IPS DF 6.9 (cell line): Measurements from ENCODE around the gene BCAS1.

Experiments
- DNase-seq: peaks from one replicate; pipeline ENCODE4 v3.0.0-alpha.2; 2013; ENCODE audit warnings: low read depth, low spot score
- H3K27ac ChIP-seq: one replicate; pipeline ENCODE4 v1.5.1; 2013; ENCODE audit warnings: low read length, control low read depth
- H3K27me3 ChIP-seq: 2 replicates; pipeline ENCODE4 v1.6.1; 2013; ENCODE audit warnings: mild to moderate bottlenecking, low read length; ENCODE audit not compliant: control insufficient read depth, insufficient read depth
- H3K36me3 ChIP-seq: 2 replicates; pipeline ENCODE4 v1.6.1; 2013; ENCODE audit warnings: low read length; ENCODE audit not compliant: control insufficient read depth, insufficient read depth
- H3K4me1 ChIP-seq: 2 replicates; pipeline ENCODE4 v1.6.1; 2013; ENCODE audit warnings: low read length; ENCODE audit not compliant: control insufficient read depth, insufficient read depth
- H3K4me3 ChIP-seq: 2 replicates; pipeline ENCODE4 v1.5.1; 2013; ENCODE audit warnings: mild to moderate bottlenecking, low read length
- H3K9me3 ChIP-seq: 2 replicates; pipeline ENCODE4 v1.6.1; 2013; ENCODE audit warnings: low read length, inconsistent platforms; ENCODE audit not compliant: control insufficient read depth, insufficient read depth
- WGBS: extraction: QIAGEN DNeasy Blood & Tissue Kit; methylation state at CpG from one replicate; pipeline ENCODE4 v1.1.7; 2013; ENCODE audit warnings: mixed read lengths, missing lambda C conversion rate; ENCODE audit not compliant: insufficient read length, insufficient coverage; 5-methylcytosine and 5-hydroxymethylcytosine counted together

The BCAS1 gene

GRCh38 chr20:54002056-54002575, 68.3 kb downstream of the BCAS1 start:
- Histone ChIP-seq H3K4me1 (no peaks in the 10 kb centered on the region), H3K9me3 (no peaks in the 10 kb centered on the region), H3K27me3 (no peaks in the 10 kb centered on the region), H3K36me3 (no peaks in the 10 kb centered on the region), H3K4me3 (no peak overlapping the region), H3K27ac (no peak overlapping the region)
- DNase-seq: no peak
- no CpG with 5 or more reads among the region's 2 CpGs for WGBS

DNA sequence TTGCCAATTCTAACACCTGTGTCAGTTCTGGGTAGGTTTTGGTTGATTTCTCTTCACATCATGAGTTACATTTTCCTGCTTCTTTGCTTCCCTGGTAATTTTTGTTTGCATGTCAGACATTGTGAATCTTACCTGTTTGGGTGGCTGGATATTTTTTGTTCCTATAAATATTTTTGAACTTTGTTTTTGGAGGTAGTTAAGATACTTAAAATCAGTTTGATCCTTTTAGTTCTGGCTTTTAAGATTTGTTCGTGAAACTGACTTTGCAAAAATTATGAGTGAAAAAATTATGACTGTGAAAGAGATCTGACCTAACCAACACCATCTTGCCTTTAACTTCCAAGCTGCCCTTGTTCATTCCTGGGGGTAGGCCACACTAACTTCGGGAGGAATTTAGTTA, 69.5 kb downstream of the BCAS1 start:
- no peak overlapping the region for H3K27ac ChIP-seq
- H3K4me3 ChIP-seq: no peak overlapping the region
- WGBS: no CpG with 5 or more reads among the region's 2 CpGs
- no peaks in the 10 kb centered on the region for H3K9me3 ChIP-seq
- no peaks in the 10 kb centered on the region for H3K36me3 ChIP-seq
- H3K27me3 ChIP-seq: no peaks in the 10 kb centered on the region
- H3K4me1 ChIP-seq: no peaks in the 10 kb centered on the region
- no peak for DNase-seq

DNA sequence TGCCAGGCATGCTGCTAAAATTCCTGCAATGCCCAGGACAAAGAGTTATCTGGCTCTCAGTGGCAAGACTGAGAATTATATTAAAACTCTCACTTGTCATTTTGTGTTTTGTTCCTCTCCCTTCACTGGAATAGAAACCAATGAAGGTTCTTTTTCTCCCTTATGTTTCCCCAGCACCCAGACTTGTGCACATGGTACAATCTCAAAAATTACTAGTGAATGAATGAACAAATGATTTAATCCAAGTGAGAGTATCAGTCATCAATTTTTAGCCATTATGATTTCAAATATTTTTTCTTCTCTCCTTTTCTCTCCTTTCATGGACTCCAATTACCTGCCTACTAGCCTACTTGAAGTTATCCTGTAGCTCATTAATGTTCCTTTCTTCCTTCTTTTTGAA, 70.1 kb downstream of the BCAS1 start:
- Histone ChIP-seq H3K27ac (no peak overlapping the region), H3K4me3 (no peak overlapping the region), H3K9me3 (no peaks in the 10 kb centered on the region), H3K27me3 (no peaks in the 10 kb centered on the region), H3K36me3 (no peaks in the 10 kb centered on the region), H3K4me1 (no peaks in the 10 kb centered on the region)
- no peak for DNase-seq

DNA sequence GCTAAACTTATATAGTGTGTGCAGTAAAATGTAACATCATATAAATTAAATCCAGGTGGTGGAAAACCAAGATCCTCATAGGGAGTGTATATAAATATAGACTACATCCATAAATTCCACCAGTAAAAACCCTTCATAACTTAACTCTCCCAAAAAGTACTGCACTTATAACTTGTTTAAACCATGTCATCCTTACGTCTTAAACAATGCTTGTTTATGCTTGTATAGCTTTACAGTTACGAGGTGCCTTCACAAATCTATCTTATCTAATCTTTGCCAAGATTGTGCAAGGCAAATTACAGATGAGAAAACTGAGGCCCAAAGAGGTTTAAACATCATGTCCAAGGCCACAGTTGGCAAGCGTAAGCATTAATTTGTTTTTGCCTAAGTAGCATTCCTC, 71.3 kb downstream of the BCAS1 start:
- no CpG with 5 or more reads among the region's 3 CpGs for WGBS
- H3K36me3 ChIP-seq: no peaks in the 10 kb centered on the region
- H3K9me3 ChIP-seq: no peaks in the 10 kb centered on the region
- H3K27me3 ChIP-seq: no peaks in the 10 kb centered on the region
- no peak overlapping the region for H3K4me3 ChIP-seq
- H3K27ac ChIP-seq: no peak overlapping the region
- DNase-seq: no peak
- no peaks in the 10 kb centered on the region for H3K4me1 ChIP-seq

- no CpG with 5 or more reads among the region's 10 CpGs for WGBS
- no peak overlapping the region for H3K27ac ChIP-seq
- H3K4me1 ChIP-seq: no peaks in the 10 kb centered on the region
- H3K27me3 ChIP-seq: no peaks in the 10 kb centered on the region
- no peak overlapping the region for H3K4me3 ChIP-seq
- H3K36me3 ChIP-seq: no peaks in the 10 kb centered on the region
- H3K9me3 ChIP-seq: no peaks in the 10 kb centered on the region
- DNase-seq: no peak
Measured at GRCh38 chr20:53996584-53997486, 73.6 kb downstream of the BCAS1 start.

GRCh38 chr20:53995949-53996348, 74.4 kb downstream of the BCAS1 start:
- H3K9me3 ChIP-seq: no peaks in the 10 kb centered on the region
- no peak for DNase-seq
- no CpG with 5 or more reads among the region's 5 CpGs for WGBS
- H3K27me3 ChIP-seq: no peaks in the 10 kb centered on the region
- H3K27ac ChIP-seq: no peak overlapping the region
- no peaks in the 10 kb centered on the region for H3K4me1 ChIP-seq
- H3K4me3 ChIP-seq: no peak overlapping the region
- no peaks in the 10 kb centered on the region for H3K36me3 ChIP-seq

- H3K9me3 ChIP-seq: no peaks in the 10 kb centered on the region
- H3K27me3 ChIP-seq: no peaks in the 10 kb centered on the region
- H3K4me3 ChIP-seq: no peak overlapping the region
- no peaks in the 10 kb centered on the region for H3K4me1 ChIP-seq
- no CpG with 5 or more reads among the region's 7 CpGs for WGBS
- no peaks in the 10 kb centered on the region for H3K36me3 ChIP-seq
- H3K27ac ChIP-seq: no peak overlapping the region
- no peak for DNase-seq
Measured at GRCh38 chr20:53994088-53994487, 76.3 kb downstream of the BCAS1 start.

- Histone ChIP-seq H3K36me3 (no peaks in the 10 kb centered on the region), H3K9me3 (no peaks in the 10 kb centered on the region), H3K4me1 (no peaks in the 10 kb centered on the region), H3K27ac (no peak overlapping the region), H3K27me3 (no peaks in the 10 kb centered on the region), H3K4me3 (no peak overlapping the region)
- no peak for DNase-seq
- no CpG with 5 or more reads among the region's 5 CpGs for WGBS
Measured at GRCh38 chr20:53993310-53993709, 77.1 kb downstream of the BCAS1 start.

DNA sequence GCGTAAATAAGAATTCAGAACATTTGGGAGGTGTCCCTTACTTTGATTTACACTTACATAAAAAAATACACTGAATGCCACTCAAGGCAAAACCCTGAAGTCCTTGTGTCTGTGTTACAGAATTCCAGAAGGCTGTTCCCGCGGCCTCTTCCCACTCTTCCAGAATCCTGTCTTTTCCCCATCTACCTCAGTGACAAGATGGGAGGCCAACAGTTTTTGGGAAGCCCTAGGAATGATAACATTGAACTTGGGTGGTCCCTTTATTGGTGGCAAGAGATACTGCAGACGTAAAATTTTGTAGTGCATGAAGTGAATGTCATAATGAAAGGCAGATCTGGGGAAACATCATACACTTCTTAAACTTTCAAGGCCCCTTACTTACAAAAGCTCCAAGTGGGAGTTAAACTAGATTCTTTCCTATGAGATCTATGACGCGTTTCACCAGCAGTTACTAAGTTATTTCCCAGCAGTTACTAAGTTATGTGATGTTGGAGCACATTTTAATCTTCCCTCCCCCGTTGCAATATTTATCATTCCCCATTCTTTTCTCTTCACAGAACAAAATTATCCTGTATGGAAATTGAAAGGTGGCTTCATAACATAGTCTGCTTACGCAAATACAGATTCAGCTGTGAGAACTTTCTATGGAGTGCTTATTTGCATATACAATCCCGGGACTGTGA, 79.5 kb downstream of the BCAS1 start:
- H3K9me3 ChIP-seq: no peaks in the 10 kb centered on the region
- WGBS: no CpG with 5 or more reads among the region's 9 CpGs
- H3K4me3 ChIP-seq: no peak overlapping the region
- DNase-seq: no peak
- H3K36me3 ChIP-seq: no peaks in the 10 kb centered on the region
- no peaks in the 10 kb centered on the region for H3K27me3 ChIP-seq
- H3K4me1 ChIP-seq: no peaks in the 10 kb centered on the region
- H3K27ac ChIP-seq: no peak overlapping the region

- DNase-seq: no peak
- no CpG with 5 or more reads among the region's 2 CpGs for WGBS
Measured at GRCh38 chr20:53990003-53990402, 80.4 kb downstream of the BCAS1 start.

More at GRCh38 chr20:53990003-53990402, 80.4 kb downstream of the BCAS1 start:
- no peaks in the 10 kb centered on the region for H3K4me1 ChIP-seq
- H3K4me3 ChIP-seq: no peak overlapping the region
- H3K27me3 ChIP-seq: no peaks in the 10 kb centered on the region
- no peaks in the 10 kb centered on the region for H3K36me3 ChIP-seq
- H3K9me3 ChIP-seq: no peaks in the 10 kb centered on the region
- H3K27ac ChIP-seq: no peak overlapping the region
